ENCODE data around the gene PTPRK. TPM values are rescaled to one million over a fixed set of nuclear protein-coding genes. Genes with fewer than 3 reads are reported as not detected.

PTPRK gene
- total RNA-seq, 1 experiment from 2014 or later: 34.2 TPM

DNA sequence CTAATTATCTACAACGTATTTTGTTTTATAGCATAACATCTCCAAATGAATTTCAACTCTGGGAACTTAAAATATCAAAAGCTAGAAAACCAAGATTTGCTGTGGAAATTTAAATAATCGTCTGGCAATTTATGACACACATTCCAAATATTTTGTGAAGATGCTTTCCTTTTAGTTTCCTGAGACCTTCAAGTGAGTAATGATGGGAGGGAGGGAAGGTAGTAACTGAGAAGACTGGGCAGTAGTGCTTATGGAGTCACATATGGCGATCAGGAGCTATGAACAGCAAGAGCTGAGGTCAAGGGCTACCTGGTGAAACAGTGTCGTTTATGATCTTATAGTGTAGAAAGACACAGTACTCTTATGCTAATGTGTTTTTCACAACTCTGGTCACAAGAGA is 441.4 kb downstream of the PTPRK start:
- Histone ChIP-seq H3K4me2 (ENCODE audit: low read length) (no peak overlapping the region), H2AFZ (ENCODE audit: low read depth, low read length, poor library complexity, severe bottlenecking) (no peak overlapping the region), H3K79me2 (ENCODE audit: insufficient read depth, low read length) (no peaks in the 10 kb centered on the region), H3K4me3 (replicated peaks in 1 of 2; ENCODE audit: low read depth in 1 of 2, low read length in 2 of 2) (no peak overlapping the region), H3K36me3 (ENCODE audit: control insufficient read depth in 1 of 2, insufficient read depth in 2 of 2, low read length in 2 of 2) (no peaks in the 10 kb centered on the region), H3K27ac (ENCODE audit: low read depth, low read length) (no peak overlapping the region), H3K27me3 (ENCODE audit: insufficient read depth, low read length) (no peaks in the 10 kb centered on the region), H3K4me1 (ENCODE audit: control insufficient read depth in 1 of 2, insufficient read depth in 2 of 2, low read length in 2 of 2) (no peaks in the 10 kb centered on the region), H3K9me3 (ENCODE audit: control insufficient read depth in 1 of 2, insufficient read depth in 1 of 2, low read depth in 1 of 2, low read length in 2 of 2) (no peaks in the 10 kb centered on the region), H3K9ac (ENCODE audit: low read length) (no peak overlapping the region), H4K20me1 (ENCODE audit: insufficient read depth) (no peaks in the 10 kb centered on the region), H3K9me2 (ENCODE audit: insufficient read depth) (no peaks in the 10 kb centered on the region)
- BruUV-seq (replicated peaks): no TSS peak
- no peak for TF ChIP-seq CBX3 (IDR thresholded peaks at IDR 0.05; ENCODE audit: low read depth)
- no peak for TF ChIP-seq TCF7L2 (IDR thresholded peaks at IDR 0.05; ENCODE audit: borderline replicate concordance, extremely low read depth, insufficient read depth, insufficient read length)
- TF ChIP-seq POLR2A (IDR thresholded peaks at IDR 0.05; ENCODE audit: borderline replicate concordance, extremely low read depth, insufficient read depth, insufficient read length): no peak
- TF ChIP-seq YY1 (IDR thresholded peaks at IDR 0.05; ENCODE audit: extremely low read depth, insufficient replicate concordance, low read depth, low read length): no peak
- no peak for TF ChIP-seq CEBPB (IDR thresholded peaks at IDR 0.05; ENCODE audit: low read depth)
- no peak for TF ChIP-seq RAD21 (IDR thresholded peaks at IDR 0.05; ENCODE audit: low read depth)
- TF ChIP-seq CTCF (IDR thresholded peaks at IDR 0.05 in 2 of 3, conservative IDR thresholded peaks at IDR 0.05 in 1 of 3; ENCODE audit: borderline replicate concordance in 1 of 3, insufficient read depth in 1 of 3, low read depth in 2 of 3, low read length in 2 of 3): no peak
- TF ChIP-seq ZNF274 (IDR thresholded peaks at IDR 0.05; ENCODE audit: low read depth, low read length): no peak
- no peak for TF ChIP-seq MAX (IDR thresholded peaks at IDR 0.05)
- no peak for TF ChIP-seq ELF1 (IDR thresholded peaks at IDR 0.05; ENCODE audit: borderline replicate concordance, low read depth)
- no peak for TF ChIP-seq EZH2phosphoT487 (IDR thresholded peaks at IDR 0.05; ENCODE audit: borderline replicate concordance)
- POLR2A ChIA-PET: no interaction called here
- ATAC-seq (no peak), DNase-seq (ENCODE audit: low read depth, low spot score) (no peak)
- CTCF ChIA-PET: no interaction called here
- intact Hi-C loops (cut with micrococcal nuclease): no loop called here
- RAD21 ChIA-PET (ENCODE audit: low non-redundant PET in 1 of 2, low total read pairs in 2 of 2, uncharacterized antibody in 2 of 2, unreplicated experiment in 2 of 2): no interaction called here
